K562 (cell line): ENCODE measurements around the gene SERTAD3. TPM values are rescaled to one million over a fixed set of nuclear protein-coding genes. Genes with fewer than 3 reads are reported as not detected.

Experiments
- ATAC-seq: fragments of 200-7000 bp; cut with Tn5 transposase; 3 replicates; pipeline ENCODE4 v1.9.1; 2020; ENCODE audit warnings: moderate library complexity
- BruUV-seq: library from RNA; stranded (reverse); fragments of 400-500 nt; replicated peaks from 2 replicates; lab custom pipeline; 2021; lab: Mats Ljungman, UMichigan
- CTCF ChIA-PET: fragments of 300-600 bp; formaldehyde crosslinking; extraction: SDS; loops from one replicate; lab custom pipeline; 2021; ENCODE audit warnings: low intra/inter-chr PET ratio; lab: Yijun Ruan, JAX
- POLR2A ChIA-PET: fragments of 300-600, 350-650 bp; sonication (Branson Sonifier 250); formaldehyde crosslinking; extraction: SDS; loops from one replicate; lab custom pipeline; 2021; ENCODE audit warnings: antibody characterized with exemption, inconsistent platforms; lab: Yijun Ruan, JAX
- DNase-seq, 4 experiments: peaks; one replicate each; pipeline versions ENCODE4 v3.0.0 to v3.0.0-alpha.2; 2011 to 2018; ENCODE audit warnings: low spot score in 3 of 4, mixed read lengths in 3 of 4; ENCODE audit errors: extremely low read depth in 1 of 4
- FAIRE-seq: peaks from 2 replicates; lab custom pipeline; 2011; peaks lifted over from hg19 to GRCh38; lab: Jason Lieb, UNC
- H2AFZ ChIP-seq: 2 replicates; pipeline ENCODE4 v1.6.0; 2011; ENCODE audit warnings: low read depth, low read length, control low read depth, inconsistent platforms
- H3K27ac ChIP-seq: fragments of 200-600 bp; 3 replicates; pipeline ENCODE4 v1.8.0; 2011; ENCODE audit warnings: low read depth, mild to moderate bottlenecking, control low read depth, inconsistent platforms, low read length, moderate library complexity, mixed read lengths; ENCODE audit errors: extremely low read depth
- H3K27me3 ChIP-seq, 2 experiments: fragments of 300-600 bp in 1 of 2; 2 replicates in 1 of 2; 3 replicates in 1 of 2; pipeline versions ENCODE4 v1.6.0 to v1.8.0; 2011; ENCODE audit warnings: inconsistent platforms in 2 of 2, low read length in 2 of 2, mild to moderate bottlenecking in 1 of 2, mixed read lengths in 1 of 2, moderate library complexity in 1 of 2; ENCODE audit not compliant: control insufficient read depth in 2 of 2, insufficient read depth in 2 of 2
- H3K36me3 ChIP-seq: fragments of 300-600 bp; 3 replicates; pipeline ENCODE4 v1.8.0; 2011; ENCODE audit warnings: mild to moderate bottlenecking, low read length, inconsistent platforms; ENCODE audit not compliant: control insufficient read depth, insufficient read depth
- H3K4me1 ChIP-seq, 2 experiments: fragments of 200-600 bp in 1 of 2; replicated peaks in 1 of 2; 2 replicates in 1 of 2; 3 replicates in 1 of 2; pipeline versions ENCODE4 v1.5.1 to v1.8.0; 2011; ENCODE audit warnings: inconsistent platforms in 2 of 2, low read length in 2 of 2, mild to moderate bottlenecking in 1 of 2, mixed read lengths in 1 of 2, moderate library complexity in 1 of 2; ENCODE audit not compliant: control insufficient read depth in 2 of 2, insufficient read depth in 2 of 2
- H3K4me2 ChIP-seq: 2 replicates; pipeline ENCODE4 v1.6.1; 2011; ENCODE audit warnings: low read length, control low read depth, inconsistent platforms, mixed read lengths; ENCODE audit not compliant: insufficient read depth
- H3K4me3 ChIP-seq: fragments of 200-600 bp; sonication (generic), shearing (Covaris generic); 2 replicates; pipeline ENCODE4 v1.5.1; 2016; ENCODE audit warnings: control low read depth, inconsistent platforms
- H3K79me2 ChIP-seq: fragments of 200-600 bp; 3 replicates; pipeline ENCODE4 v1.8.0; 2011; ENCODE audit warnings: low read length, inconsistent platforms; ENCODE audit not compliant: control insufficient read depth, insufficient read depth
- H3K9ac ChIP-seq, 2 experiments: 2 replicates each; pipeline versions ENCODE4 v1.6.0 to v1.6.1; 2011; ENCODE audit warnings: low read depth in 2 of 2, low read length in 2 of 2, control low read depth in 1 of 2, inconsistent platforms in 1 of 2, mild to moderate bottlenecking in 1 of 2, mixed read lengths in 1 of 2; ENCODE audit not compliant: insufficient read depth in 1 of 2
- H3K9me1 ChIP-seq: one replicate; pipeline ENCODE4 v1.6.0; 2011; ENCODE audit warnings: inconsistent platforms, mild to moderate bottlenecking, low read length, moderate library complexity; ENCODE audit not compliant: control insufficient read depth, insufficient read depth
- H3K9me3 ChIP-seq: replicated peaks from 2 replicates; pipeline ENCODE4 v1.5.1; 2011; ENCODE audit warnings: low read depth, low read length, inconsistent platforms; ENCODE audit not compliant: control insufficient read depth, insufficient read depth
- H4K20me1 ChIP-seq: replicated peaks from 2 replicates; pipeline ENCODE4 v1.6.1; 2011; ENCODE audit warnings: low read length, inconsistent platforms, mixed read lengths; ENCODE audit not compliant: control insufficient read depth, insufficient read depth
- JUND ChIP-seq, 2 experiments: IDR thresholded peaks; 2 replicates in 1 of 2; 3 replicates in 1 of 2; pipeline ENCODE4 v1.6.1; 2011; ENCODE audit warnings: borderline replicate concordance in 2 of 2, low read depth in 2 of 2, low read length in 2 of 2, improper control_type of control experiment in 1 of 2, missing biosample characterization in 1 of 2, missing genetic modification characterization in 1 of 2, missing genetic modification reagents in 1 of 2
- WGBS: fragments of 100-300 bp; shearing (Covaris generic); methylation state at CpG from one replicate; pipeline ENCODE4 v1.1.6; 2016; ENCODE audit warnings: low coverage, mixed read lengths; ENCODE audit not compliant: insufficient coverage; ENCODE audit errors: missing lambda C conversion rate; 5-methylcytosine and 5-hydroxymethylcytosine counted together
- in situ Hi-C: fragments of 300-500 bp; cut with MboI; formaldehyde crosslinking; loops from 4 replicates; pipeline ENCODE4 v1.15.0; 2018; ENCODE audit warnings: inconsistent platforms, mixed read lengths
- intact Hi-C: fragments of 100-400 bp; cut with micrococcal nuclease; formaldehyde crosslinking; loops from 2 replicates; pipeline ENCODE4 v1.14.2; 2022
- polyA plus RNA-seq, 8 experiments: library from polyadenylated mRNA; depleted of rRNA in 4 of 8; stranded (reverse) in 5 of 8; unstranded in 3 of 8; fragments of >200 nt; fragmentation: Nextera tagmentation in 2 of 8; fragmentation: Illumina TruSeq in 1 of 8; extraction: Ambion mirVana in 2 of 8; extraction: Trizol in 1 of 8; gene quantifications; 2 replicates each; pipeline versions ENCODE4 v1.2.1 to v1.2.3, GENCODE V29; 2011 to 2014; ENCODE audit warnings: inconsistent platforms in 1 of 8, missing spikeins in 1 of 8
- total RNA-seq, 7 experiments: library from RNA; depleted of rRNA in 6 of 7; stranded (reverse); fragments of >200 nt in 6 of 7; fragmentation: Illumina TruSeq in 2 of 7; extraction: Trizol in 2 of 7; gene quantifications; 2 replicates each; pipeline versions ENCODE4 v1.2.1 to v1.2.3, GENCODE V29; 2011 to 2021; ENCODE audit warnings: low replicate concordance in 1 of 7
- TF ChIP-seq, protein P1 (sequence below): sonication (generic); formaldehyde crosslinking; IDR thresholded peaks from 2 replicates; pipeline ENCODE4 v1.8.0; 2022; ENCODE audit warnings: mild to moderate bottlenecking, missing genetic modification reagents
- TF ChIP-seq, protein P2 (sequence below), 2 experiments: fragments of 450-650 bp in 1 of 2; sonication (generic) in 1 of 2; formaldehyde crosslinking in 1 of 2; IDR thresholded peaks; 2 replicates each; pipeline versions ENCODE4 v1.7.1 to v1.9.0; 2016 to 2022; ENCODE audit warnings: inconsistent platforms in 1 of 2, mild to moderate bottlenecking in 1 of 2, missing genetic modification reagents in 1 of 2

SERTAD3 gene
- total and polyA plus RNA-seq, 9 of the 15 experiments (the other 6 are each of a cell fraction or from before 2014, with no cell fraction given): 5.4 to 28.9 (median 17.5) TPM

DNA sequence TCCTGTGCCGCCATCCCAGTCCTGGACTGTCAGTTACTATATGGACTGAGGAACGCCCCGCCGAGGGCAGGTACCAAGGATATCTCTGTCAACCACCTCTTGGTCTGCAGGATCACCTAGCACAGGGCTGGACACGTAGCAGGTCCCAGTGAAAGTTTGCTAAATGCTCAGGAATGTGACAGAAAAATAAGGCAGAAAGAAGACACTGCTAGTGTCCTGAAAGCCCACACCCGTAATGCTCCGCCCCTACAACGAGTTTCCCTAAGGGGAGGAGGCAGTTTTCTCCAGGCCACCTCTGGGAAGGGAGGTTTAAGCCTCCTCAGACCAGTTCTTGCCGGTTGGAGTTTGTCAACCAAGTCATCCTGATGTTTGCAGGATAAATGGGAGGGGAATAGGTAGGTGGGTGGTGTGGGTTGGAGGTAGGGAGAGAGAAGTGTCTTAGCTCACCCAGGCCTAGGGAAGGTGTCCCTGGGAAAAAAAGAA lies 1.7 kb upstream of the SERTAD3 start (continued):
- TF ChIP-seq JUND (IDR thresholded peaks at IDR 0.05; ENCODE audit: borderline replicate concordance, low read depth, low read length) (0 out of 2 replicates have a peak, but pooled peaks have one; percentile 28), JUND (tag; IDR thresholded peaks at IDR 0.05; ENCODE audit: borderline replicate concordance, low read depth, low read length) (peak; percentile 41; the same call in 2 of the 3 replicates)
- TF ChIP-seq, protein P1, sequence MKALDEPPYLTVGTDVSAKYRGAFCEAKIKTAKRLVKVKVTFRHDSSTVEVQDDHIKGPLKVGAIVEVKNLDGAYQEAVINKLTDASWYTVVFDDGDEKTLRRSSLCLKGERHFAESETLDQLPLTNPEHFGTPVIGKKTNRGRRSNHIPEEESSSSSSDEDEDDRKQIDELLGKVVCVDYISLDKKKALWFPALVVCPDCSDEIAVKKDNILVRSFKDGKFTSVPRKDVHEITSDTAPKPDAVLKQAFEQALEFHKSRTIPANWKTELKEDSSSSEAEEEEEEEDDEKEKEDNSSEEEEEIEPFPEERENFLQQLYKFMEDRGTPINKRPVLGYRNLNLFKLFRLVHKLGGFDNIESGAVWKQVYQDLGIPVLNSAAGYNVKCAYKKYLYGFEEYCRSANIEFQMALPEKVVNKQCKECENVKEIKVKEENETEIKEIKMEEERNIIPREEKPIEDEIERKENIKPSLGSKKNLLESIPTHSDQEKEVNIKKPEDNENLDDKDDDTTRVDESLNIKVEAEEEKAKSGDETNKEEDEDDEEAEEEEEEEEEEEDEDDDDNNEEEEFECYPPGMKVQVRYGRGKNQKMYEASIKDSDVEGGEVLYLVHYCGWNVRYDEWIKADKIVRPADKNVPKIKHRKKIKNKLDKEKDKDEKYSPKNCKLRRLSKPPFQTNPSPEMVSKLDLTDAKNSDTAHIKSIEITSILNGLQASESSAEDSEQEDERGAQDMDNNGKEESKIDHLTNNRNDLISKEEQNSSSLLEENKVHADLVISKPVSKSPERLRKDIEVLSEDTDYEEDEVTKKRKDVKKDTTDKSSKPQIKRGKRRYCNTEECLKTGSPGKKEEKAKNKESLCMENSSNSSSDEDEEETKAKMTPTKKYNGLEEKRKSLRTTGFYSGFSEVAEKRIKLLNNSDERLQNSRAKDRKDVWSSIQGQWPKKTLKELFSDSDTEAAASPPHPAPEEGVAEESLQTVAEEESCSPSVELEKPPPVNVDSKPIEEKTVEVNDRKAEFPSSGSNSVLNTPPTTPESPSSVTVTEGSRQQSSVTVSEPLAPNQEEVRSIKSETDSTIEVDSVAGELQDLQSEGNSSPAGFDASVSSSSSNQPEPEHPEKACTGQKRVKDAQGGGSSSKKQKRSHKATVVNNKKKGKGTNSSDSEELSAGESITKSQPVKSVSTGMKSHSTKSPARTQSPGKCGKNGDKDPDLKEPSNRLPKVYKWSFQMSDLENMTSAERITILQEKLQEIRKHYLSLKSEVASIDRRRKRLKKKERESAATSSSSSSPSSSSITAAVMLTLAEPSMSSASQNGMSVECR (CRISPR knock-in tag): 0 out of 2 replicates have a peak, but pooled peaks have one; percentile 28

DNA sequence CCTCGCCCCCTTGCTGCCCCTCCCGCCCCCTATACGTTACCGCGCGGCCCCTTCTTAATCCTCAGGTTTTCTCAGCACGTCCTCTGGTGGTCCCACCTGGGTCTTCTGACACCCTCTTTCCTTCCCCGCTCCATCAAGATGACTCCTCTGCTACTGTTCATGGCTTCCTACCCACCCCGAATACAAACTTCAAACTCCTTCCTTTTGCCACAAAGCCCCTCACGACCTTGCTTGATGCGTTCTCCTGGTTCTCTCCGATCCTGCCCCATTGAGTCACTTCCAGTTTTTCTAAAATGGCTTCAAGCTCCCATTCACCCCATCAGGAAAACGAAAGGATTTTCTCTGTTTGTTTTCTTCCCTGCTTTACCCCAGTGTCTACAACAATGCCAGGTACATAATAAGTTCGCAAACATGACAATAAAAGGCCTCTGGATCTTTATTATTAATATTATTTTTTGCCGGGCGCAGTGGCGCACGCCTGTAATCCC lies 734 bp upstream of the SERTAD3 start:
- H3K36me3 ChIP-seq: peaks cover 51% of the 10 kb centered on the region
- H3K4me1 ChIP-seq: peaks cover 24 to 29% of the 10 kb centered on the region in 2 experiments
- DNase-seq (no peak), ATAC-seq (no peak), FAIRE-seq (no peak)
- H3K9me3 ChIP-seq: no peaks in the 10 kb centered on the region
- H3K27ac ChIP-seq: peak overlapping the region; percentile 95
- peaks cover 38% of the 10 kb centered on the region for H3K79me2 ChIP-seq
- intact Hi-C loops: loop anchor here (1.0 to 5.0 kb wide), 4 partner anchors 24 to 140 kb away; partner anchors contain the start of genes C19orf47 and PLD3
- WGBS: 22% methylated on average over 15 of the region's 18 CpGs
- peak overlapping the region; percentile 89 for H3K4me2 ChIP-seq
- BruUV-seq: no TSS peak
- H3K9me1 ChIP-seq: no peaks in the 10 kb centered on the region
- ChIA-PET CTCF (interaction anchor here (1.1 to 1.2 kb wide), 2 partner anchors 25 to 140 kb away, joined by 3 to 4 read pairs; no protein-coding TSS in a partner anchor), POLR2A (interaction anchor here (0.8 to 3.7 kb wide), 5 partner anchors 10 to 140 kb away, joined by 3 to 28 read pairs (median 25); partner anchors contain the start of genes BLVRB and SERTAD1)
- peak overlapping the region; percentile 93 for H2AFZ ChIP-seq
- H3K9ac ChIP-seq: peak overlapping the region; percentile 70 to 87; a peak in 3 of 4 replicates
- H3K27me3 ChIP-seq: no peaks in the 10 kb centered on the region
- peaks cover 22% of the 10 kb centered on the region for H4K20me1 ChIP-seq
- in situ Hi-C loops: no loop called here
- H3K4me3 ChIP-seq: peak overlapping the region; percentile 90
- TF ChIP-seq, protein P2, sequence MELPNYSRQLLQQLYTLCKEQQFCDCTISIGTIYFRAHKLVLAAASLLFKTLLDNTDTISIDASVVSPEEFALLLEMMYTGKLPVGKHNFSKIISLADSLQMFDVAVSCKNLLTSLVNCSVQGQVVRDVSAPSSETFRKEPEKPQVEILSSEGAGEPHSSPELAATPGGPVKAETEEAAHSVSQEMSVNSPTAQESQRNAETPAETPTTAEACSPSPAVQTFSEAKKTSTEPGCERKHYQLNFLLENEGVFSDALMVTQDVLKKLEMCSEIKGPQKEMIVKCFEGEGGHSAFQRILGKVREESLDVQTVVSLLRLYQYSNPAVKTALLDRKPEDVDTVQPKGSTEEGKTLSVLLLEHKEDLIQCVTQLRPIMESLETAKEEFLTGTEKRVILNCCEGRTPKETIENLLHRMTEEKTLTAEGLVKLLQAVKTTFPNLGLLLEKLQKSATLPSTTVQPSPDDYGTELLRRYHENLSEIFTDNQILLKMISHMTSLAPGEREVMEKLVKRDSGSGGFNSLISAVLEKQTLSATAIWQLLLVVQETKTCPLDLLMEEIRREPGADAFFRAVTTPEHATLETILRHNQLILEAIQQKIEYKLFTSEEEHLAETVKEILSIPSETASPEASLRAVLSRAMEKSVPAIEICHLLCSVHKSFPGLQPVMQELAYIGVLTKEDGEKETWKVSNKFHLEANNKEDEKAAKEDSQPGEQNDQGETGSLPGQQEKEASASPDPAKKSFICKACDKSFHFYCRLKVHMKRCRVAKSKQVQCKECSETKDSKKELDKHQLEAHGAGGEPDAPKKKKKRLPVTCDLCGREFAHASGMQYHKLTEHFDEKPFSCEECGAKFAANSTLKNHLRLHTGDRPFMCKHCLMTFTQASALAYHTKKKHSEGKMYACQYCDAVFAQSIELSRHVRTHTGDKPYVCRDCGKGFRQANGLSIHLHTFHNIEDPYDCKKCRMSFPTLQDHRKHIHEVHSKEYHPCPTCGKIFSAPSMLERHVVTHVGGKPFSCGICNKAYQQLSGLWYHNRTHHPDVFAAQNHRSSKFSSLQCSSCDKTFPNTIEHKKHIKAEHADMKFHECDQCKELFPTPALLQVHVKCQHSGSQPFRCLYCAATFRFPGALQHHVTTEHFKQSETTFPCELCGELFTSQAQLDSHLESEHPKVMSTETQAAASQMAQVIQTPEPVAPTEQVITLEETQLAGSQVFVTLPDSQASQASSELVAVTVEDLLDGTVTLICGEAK (IDR thresholded peaks at IDR 0.05): 0 out of 2 replicates have a peak, but pooled peaks have one; percentile 32
- TF ChIP-seq, protein P2 (CRISPR knock-in tag; IDR thresholded peaks at IDR 0.05): no peak
